GM12872 (cell line): ENCODE data around the gene EME2.

Experiments used
- TF ChIP-seq, protein P1 (sequence below): IDR thresholded peaks from 3 replicates; pipeline ENCODE4 v1.5.1; 2011; ENCODE audit warnings: low read depth, mild to moderate bottlenecking, low read length, moderate library complexity; ENCODE audit not compliant: insufficient read depth

Gene EME2

DNA sequence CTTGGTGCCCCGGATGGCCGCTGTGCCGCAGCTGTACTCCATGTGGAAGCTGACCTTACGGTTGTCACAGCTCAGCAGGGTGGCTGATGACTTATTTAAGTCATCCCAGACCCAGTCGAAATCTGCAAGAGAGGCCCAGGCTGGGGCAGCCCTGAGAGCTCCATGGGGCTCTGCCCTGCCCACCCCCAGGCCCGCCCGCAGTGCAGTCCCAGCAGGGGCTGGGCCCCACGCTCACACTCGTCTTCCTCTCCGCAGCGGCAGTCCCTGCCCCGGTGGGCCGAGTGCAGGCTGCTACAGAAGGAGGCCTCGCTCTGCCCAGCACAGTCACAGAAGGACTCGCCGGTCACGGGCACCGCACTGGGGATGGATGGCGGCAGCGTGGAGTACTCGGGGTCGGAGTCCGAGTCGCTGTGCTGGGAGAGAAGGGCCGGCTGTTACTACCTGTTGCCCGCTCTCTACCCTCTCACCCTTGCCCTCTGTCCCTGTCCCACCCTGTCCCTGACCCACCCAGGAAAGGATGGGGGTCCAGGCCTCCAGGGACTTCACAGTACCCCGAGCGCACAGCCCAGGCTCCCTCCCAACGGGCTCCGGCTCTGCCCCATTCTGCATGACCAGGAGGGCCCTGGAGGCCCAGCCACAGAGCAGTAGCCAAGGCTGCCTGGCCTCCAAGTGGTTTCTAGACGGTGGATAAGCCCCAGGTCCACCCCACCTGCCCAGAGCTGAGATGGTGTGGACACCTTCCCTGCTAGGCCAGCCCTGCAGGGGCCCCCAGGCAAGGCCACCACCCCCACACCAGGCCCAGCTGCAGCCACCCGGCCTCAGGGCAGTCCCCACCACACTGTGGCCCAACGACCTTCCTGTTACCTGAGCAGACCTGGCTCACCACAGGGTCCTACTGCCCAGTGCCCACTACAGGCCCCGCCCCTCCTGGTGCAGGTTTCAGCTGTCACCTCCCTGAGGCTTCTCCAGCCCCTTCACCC is 5.9 kb downstream of the EME2 start:
- TF ChIP-seq, protein P1, sequence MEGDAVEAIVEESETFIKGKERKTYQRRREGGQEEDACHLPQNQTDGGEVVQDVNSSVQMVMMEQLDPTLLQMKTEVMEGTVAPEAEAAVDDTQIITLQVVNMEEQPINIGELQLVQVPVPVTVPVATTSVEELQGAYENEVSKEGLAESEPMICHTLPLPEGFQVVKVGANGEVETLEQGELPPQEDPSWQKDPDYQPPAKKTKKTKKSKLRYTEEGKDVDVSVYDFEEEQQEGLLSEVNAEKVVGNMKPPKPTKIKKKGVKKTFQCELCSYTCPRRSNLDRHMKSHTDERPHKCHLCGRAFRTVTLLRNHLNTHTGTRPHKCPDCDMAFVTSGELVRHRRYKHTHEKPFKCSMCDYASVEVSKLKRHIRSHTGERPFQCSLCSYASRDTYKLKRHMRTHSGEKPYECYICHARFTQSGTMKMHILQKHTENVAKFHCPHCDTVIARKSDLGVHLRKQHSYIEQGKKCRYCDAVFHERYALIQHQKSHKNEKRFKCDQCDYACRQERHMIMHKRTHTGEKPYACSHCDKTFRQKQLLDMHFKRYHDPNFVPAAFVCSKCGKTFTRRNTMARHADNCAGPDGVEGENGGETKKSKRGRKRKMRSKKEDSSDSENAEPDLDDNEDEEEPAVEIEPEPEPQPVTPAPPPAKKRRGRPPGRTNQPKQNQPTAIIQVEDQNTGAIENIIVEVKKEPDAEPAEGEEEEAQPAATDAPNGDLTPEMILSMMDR, result no peak

DNA sequence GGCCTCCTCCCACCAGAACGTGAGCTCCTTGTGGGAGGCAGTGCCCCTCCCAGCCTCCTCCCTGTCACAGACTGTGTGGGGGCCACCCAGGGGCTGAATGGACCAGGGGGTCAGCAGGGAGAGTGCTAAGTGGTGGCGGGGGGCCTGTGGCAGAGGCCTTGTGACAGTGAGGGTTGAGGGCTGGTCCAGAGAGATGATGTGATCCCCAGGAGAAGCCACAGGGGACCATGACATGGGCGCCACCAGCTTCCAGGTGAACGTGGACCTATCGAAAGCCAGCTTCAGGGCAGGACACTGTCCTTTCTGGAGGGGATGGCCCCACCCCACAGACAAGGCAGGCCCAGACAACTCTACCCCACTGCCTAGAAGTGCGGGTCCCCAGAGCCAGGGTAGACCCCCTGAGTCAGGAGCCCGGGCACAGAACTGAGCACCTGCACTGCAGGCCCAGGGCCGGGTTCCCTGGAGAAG is 6.7 kb downstream of the EME2 start:
- TF ChIP-seq, protein P1, result no peak

DNA sequence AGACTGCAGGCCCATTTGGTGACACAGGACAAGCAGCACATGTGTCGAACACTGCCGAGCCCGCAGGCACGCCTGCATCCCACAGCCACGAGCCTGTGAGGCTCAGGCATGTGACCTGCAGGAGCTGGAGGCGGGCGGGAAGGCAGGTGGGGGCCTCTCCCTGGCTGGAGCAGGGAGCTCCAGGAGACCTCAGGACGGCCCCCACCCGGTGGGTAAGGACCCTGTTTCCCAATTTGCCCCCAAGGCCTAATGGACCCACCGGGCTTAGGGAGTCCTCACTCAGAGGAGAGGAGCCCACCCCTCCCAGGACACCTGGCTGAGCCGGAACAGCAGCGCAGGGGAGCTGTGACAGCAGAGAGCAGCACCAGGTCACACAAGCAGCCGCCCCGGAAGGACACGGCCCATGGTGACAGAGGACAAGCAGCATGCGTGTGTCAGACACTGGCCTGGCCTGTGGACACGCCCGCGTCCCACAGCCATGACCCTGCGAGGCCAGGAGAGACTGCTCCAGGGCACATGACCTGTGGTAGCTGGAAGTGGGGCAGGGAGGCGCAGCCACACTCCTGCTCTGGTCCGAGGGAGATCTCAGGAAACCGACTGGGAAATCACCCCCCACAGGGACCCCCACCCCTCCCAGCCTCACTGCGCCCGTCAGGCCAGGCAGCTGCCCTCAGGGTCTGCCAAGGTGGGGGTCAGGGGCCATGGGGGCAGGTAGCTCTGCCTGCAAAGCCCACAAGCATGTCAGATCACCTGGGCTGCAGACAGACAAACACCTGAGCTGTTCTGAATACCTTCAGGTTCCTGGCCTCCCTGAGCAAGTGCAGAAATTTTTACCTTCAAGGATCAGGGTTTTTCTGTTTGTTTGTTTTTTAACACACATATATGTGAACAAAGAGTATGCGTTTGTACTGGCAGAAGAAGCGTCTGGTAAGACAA is 7.4 kb downstream of the EME2 start:
- TF ChIP-seq, protein P1, result no peak

DNA sequence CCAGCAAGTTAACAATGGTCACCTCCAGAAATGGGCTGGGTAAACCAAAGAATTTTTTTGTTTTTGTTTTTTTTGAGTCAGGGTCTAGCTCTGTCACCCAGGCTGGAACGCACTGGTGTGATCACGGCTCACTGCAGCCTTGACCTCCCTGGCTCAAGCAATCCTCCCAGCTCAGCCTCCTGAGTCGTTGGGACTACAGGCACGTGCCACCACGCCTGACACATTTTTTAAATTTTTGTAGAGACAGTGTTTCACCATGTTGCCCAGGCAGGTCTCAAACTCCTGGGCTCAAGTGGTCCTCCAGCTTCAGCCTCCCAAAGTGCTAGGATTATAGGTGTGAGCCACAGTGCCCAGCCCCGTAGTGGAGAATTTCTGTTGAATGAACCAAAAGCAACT is 8.1 kb downstream of the EME2 start:
- TF ChIP-seq, protein P1, result no peak

DNA sequence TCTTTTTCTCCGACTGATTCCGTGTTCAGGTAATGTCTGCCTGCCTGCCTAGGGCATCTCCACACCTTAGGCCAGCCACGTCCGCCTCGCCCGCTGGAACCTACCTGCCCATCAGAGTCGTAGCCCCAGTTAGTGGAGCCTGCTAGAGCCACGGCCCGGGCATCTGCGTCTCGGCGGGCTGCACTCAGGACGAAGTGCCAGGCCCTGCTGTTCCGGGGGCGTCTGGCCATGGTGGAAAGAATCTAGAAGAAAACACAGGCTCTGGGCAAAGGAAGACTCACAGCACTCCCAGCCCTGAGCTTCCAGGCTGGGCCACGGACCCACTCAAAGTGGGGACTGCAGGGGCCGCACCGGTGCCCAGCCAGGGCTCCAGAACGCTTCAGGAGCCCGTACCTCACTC is 8.6 kb downstream of the EME2 start:
- TF ChIP-seq, protein P1, result no peak

DNA sequence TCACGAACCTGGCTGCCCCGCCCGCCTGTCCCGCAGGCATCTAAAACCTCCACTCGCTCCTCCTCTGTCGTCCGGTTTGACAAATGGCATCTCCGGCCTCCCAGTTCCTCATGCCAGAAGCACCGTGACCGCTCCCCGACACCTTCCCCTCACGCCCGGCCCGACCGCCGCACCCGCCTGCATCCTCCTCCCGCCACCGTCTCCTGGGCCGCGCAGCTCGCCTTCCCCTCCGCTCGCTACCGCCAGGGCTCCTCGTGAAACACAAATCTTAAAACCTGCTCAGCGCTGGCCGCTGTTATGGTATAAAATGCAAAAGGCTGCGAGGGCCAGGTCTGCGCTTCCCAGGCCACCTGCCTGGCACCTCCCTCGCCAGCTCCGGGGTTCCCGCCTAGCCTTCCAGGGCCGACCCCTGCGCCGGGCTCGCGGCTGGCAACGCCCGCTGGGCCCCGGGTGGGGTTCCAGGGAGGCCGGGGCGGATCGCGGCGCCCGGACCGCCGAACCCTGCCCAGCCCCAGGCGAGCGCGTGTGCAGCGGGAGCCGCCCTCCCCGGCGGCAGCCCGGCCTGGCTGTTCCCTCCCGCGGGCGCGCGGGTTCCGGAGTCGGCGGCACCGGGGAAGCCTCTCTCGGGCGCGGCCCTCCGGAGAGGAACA is 9.3 kb downstream of the EME2 start:
- TF ChIP-seq, protein P1, result no peak
